Measurements from ENCODE around the gene PCYT2.

GRCh38 chr17:81898029-81898866 lies 13.0 kb downstream of the PCYT2 start:
- no peak for TF ChIP-seq MYC (IDR thresholded peaks at IDR 0.05; ENCODE audit: low read depth, low read length)
- TF ChIP-seq POLR2A (IDR thresholded peaks at IDR 0.05; ENCODE audit: low read depth, low read length): no peak
- no peak for TF ChIP-seq CTCF (IDR thresholded peaks at IDR 0.05; ENCODE audit: extremely low read depth in 1 of 2, insufficient read depth in 1 of 2, low read depth in 1 of 2, low read length in 2 of 2)
- TF ChIP-seq POLR2AphosphoS5 (IDR thresholded peaks at IDR 0.05; ENCODE audit: insufficient read depth, low read depth, low read length): no peak
- TF ChIP-seq EZH2 (IDR thresholded peaks at IDR 0.05; ENCODE audit: borderline replicate concordance, low read depth, low read length, severe bottlenecking): no peak
- TF ChIP-seq MAX (IDR thresholded peaks at IDR 0.05; ENCODE audit: insufficient read depth, insufficient read length): no peak
- TF ChIP-seq JUN (IDR thresholded peaks at IDR 0.05; ENCODE audit: borderline replicate concordance, insufficient read depth, insufficient read length, low read depth): no peak
- no peak for TF ChIP-seq FOS (IDR thresholded peaks at IDR 0.05; ENCODE audit: borderline replicate concordance, insufficient read depth, low read length)

Measured in endothelial cell of umbilical vein (primary cell).